ENCODE data around the gene PCDH9. TPM values are rescaled to one million over a fixed set of nuclear protein-coding genes. Genes with fewer than 3 reads are reported as not detected.

PCDH9 gene
- total RNA-seq, 1 experiment from 2014 or later: 4.2 TPM

GRCh38 chr13:67161176-67161575 is 69.0 kb downstream of the PCDH9 start:
- Histone ChIP-seq H3K4me1 (ENCODE audit: control insufficient read depth, insufficient read depth, low read length) (no peaks in the 10 kb centered on the region), H3K27ac (ENCODE audit: low read length) (no peak overlapping the region), H3K9me3 (ENCODE audit: control insufficient read depth, insufficient read depth, low read depth, low read length) (no peaks in the 10 kb centered on the region), H3K27me3 (ENCODE audit: control insufficient read depth, insufficient read depth, low read length) (no peaks in the 10 kb centered on the region), H3K4me3 (ENCODE audit: low read depth in 2 of 2, low read length in 2 of 2) (no peak overlapping the region), H3K36me3 (ENCODE audit: control insufficient read depth, insufficient read depth, low read length) (no peaks in the 10 kb centered on the region)
- DNase-seq (ENCODE audit: low read depth, low spot score) (no peak), ATAC-seq (no peak)
- BruUV-seq (replicated peaks): no TSS peak
- in situ Hi-C loops (cut with HindIII; ENCODE audit: low pct_unique_long_range_greater_than_20kb, low sequenced_read_pairs): no loop called here
- no peak for TF ChIP-seq TCF7L2 (IDR thresholded peaks at IDR 0.05; ENCODE audit: low read depth, low read length)
- TF ChIP-seq REST (IDR thresholded peaks at IDR 0.05; ENCODE audit: insufficient read depth in 1 of 2, low read depth in 2 of 2, low read length in 1 of 2): no peak
- TF ChIP-seq POLR2AphosphoS5 (IDR thresholded peaks at IDR 0.05; ENCODE audit: low read depth, low read length): no peak
- ChIA-PET POLR2A (no interaction called here), CTCF (no interaction called here)
- intact Hi-C loops (cut with micrococcal nuclease; ENCODE audit: unreplicated experiment): no loop called here

GRCh38 chr13:67158903-67159302 is 71.2 kb downstream of the PCDH9 start:
- Histone ChIP-seq H3K27ac (ENCODE audit: low read length) (no peak overlapping the region), H3K9me3 (ENCODE audit: control insufficient read depth, insufficient read depth, low read depth, low read length) (no peaks in the 10 kb centered on the region), H3K4me1 (ENCODE audit: control insufficient read depth, insufficient read depth, low read length) (no peaks in the 10 kb centered on the region), H3K36me3 (ENCODE audit: control insufficient read depth, insufficient read depth, low read length) (no peaks in the 10 kb centered on the region), H3K4me3 (ENCODE audit: low read depth in 2 of 2, low read length in 2 of 2) (no peak overlapping the region), H3K27me3 (ENCODE audit: control insufficient read depth, insufficient read depth, low read length) (no peaks in the 10 kb centered on the region)
- no TSS peak for BruUV-seq (replicated peaks)
- POLR2A ChIA-PET: no interaction called here
- in situ Hi-C loops (cut with HindIII; ENCODE audit: low pct_unique_long_range_greater_than_20kb, low sequenced_read_pairs): no loop called here
- no peak for TF ChIP-seq REST (IDR thresholded peaks at IDR 0.05; ENCODE audit: insufficient read depth in 1 of 2, low read depth in 2 of 2, low read length in 1 of 2)
- no peak for TF ChIP-seq SIN3A (IDR thresholded peaks at IDR 0.05; ENCODE audit: borderline replicate concordance, insufficient read depth, low read depth, low read length)
- no peak for TF ChIP-seq CTCF (IDR thresholded peaks at IDR 0.05)
- TF ChIP-seq TCF7L2 (IDR thresholded peaks at IDR 0.05; ENCODE audit: low read depth, low read length): no peak
- no peak for TF ChIP-seq POLR2AphosphoS5 (IDR thresholded peaks at IDR 0.05; ENCODE audit: low read depth, low read length)
- CTCF ChIA-PET: no interaction called here
- ATAC-seq: no peak
- intact Hi-C loops (cut with micrococcal nuclease; ENCODE audit: unreplicated experiment): no loop called here
- DNase-seq (ENCODE audit: low read depth, low spot score): no peak
